ENCODE measurements around the gene GMPR. TPM values are rescaled to one million over a fixed set of nuclear protein-coding genes. Genes with fewer than 3 reads are reported as not detected.

GMPR gene
- total and polyA plus RNA-seq, 2 donors (not counting 3 experiments of a cell fraction or from before 2014, with no cell fraction given) = 36.3 to 64.0 TPM

GRCh38 chr6:16338577-16339264, 100.3 kb downstream of the GMPR start:
- H3K4me3 ChIP-seq (replicated peaks in 1 of 3; ENCODE audit: insufficient read depth in 1 of 3, low read depth in 1 of 3, low read length in 3 of 3) = no peak overlapping the region
- H2AFZ ChIP-seq (ENCODE audit: low read depth, low read length) = peak overlapping the region; percentile 3
- H3K4me2 ChIP-seq (ENCODE audit: insufficient read depth, low read length) = peak overlapping the region; percentile 19
- ChIA-PET CTCF (interaction anchor here (0.6 to 3.2 kb wide), 29 partner anchors 9 to 748 kb away, joined by 3 to 19 read pairs (median 5); partner anchors contain the start of gene ATXN1), POLR2A (interaction anchor here (1.1 kb wide), 1 partner anchor 421 kb away, joined by 4 read pairs; no protein-coding TSS in a partner anchor)
- H3K36me3 ChIP-seq (ENCODE audit: control insufficient read depth in 2 of 2, extremely low read depth in 1 of 2, insufficient read depth in 2 of 2, low read length in 2 of 2) = no peaks in the 10 kb centered on the region
- H3K4me1 ChIP-seq (ENCODE audit: control insufficient read depth, extremely low read depth, insufficient read depth, low read length) = peaks cover 33% of the 10 kb centered on the region
- H3K9me1 ChIP-seq (replicated peaks; ENCODE audit: control insufficient read depth, extremely low read depth, insufficient read depth, low read length) = no peaks in the 10 kb centered on the region
- no TSS peak for BruUV-seq (replicated peaks)
- peak overlapping the region; percentile 10 for H3K9ac ChIP-seq (replicated peaks; ENCODE audit: extremely low read depth, insufficient read depth, low read length)
- FAIRE-seq (peak; percentile 97), DNase-seq (ENCODE audit: low read depth, low spot score) (peak; percentile 98)
- dilution Hi-C loops (cut with MboI; ENCODE audit: extremely low pct_ligation_motif_present, low sequenced_read_pairs) (no loop called here), intact Hi-C loops (cut with micrococcal nuclease) (loop anchor here (1.0 to 5.0 kb wide), 3 partner anchors 71 to 423 kb away; partner anchors contain the start of gene ATXN1)
- H3K9me3 ChIP-seq (replicated peaks; ENCODE audit: control insufficient read depth, insufficient read depth, low read length) = no peaks in the 10 kb centered on the region
- H4K20me1 ChIP-seq (replicated peaks; ENCODE audit: control insufficient read depth, extremely low read depth, insufficient read depth, low read length) = no peaks in the 10 kb centered on the region
- TF ChIP-seq MAX (IDR thresholded peaks at IDR 0.05; ENCODE audit: insufficient read depth, insufficient read length) (peak; percentile 47), JUN (IDR thresholded peaks at IDR 0.05; ENCODE audit: borderline replicate concordance, insufficient read depth, insufficient read length, low read depth) (peak; percentile 72), FOS (IDR thresholded peaks at IDR 0.05; ENCODE audit: borderline replicate concordance, insufficient read depth, low read length) (peak; percentile 84), MYC (IDR thresholded peaks at IDR 0.05; ENCODE audit: low read depth, low read length) (peak; percentile 92), GATA2 (IDR thresholded peaks at IDR 0.05; ENCODE audit: insufficient read depth, insufficient read length, low read depth, low read length) (no peak), CTCF (IDR thresholded peaks at IDR 0.05; ENCODE audit: extremely low read depth in 1 of 2, insufficient read depth in 1 of 2, low read depth in 1 of 2, low read length in 2 of 2) (peak; percentile 81 to 84), POLR2AphosphoS5 (IDR thresholded peaks at IDR 0.05; ENCODE audit: insufficient read depth, low read depth, low read length) (peak; percentile 87), POLR2A (IDR thresholded peaks at IDR 0.05; ENCODE audit: low read depth, low read length) (peak; percentile 29), EZH2 (IDR thresholded peaks at IDR 0.05; ENCODE audit: borderline replicate concordance, low read depth, low read length, severe bottlenecking) (no peak)
- peak overlapping the region; percentile 79 for H3K27ac ChIP-seq (ENCODE audit: insufficient read depth, low read depth, low read length)
- no peaks in the 10 kb centered on the region for H3K79me2 ChIP-seq (ENCODE audit: control insufficient read depth, insufficient read depth, low read length)
- H3K27me3 ChIP-seq (ENCODE audit: control insufficient read depth in 2 of 2, insufficient read depth in 2 of 2, low read length in 2 of 2) = no peaks in the 10 kb centered on the region

Measured in endothelial cell of umbilical vein (primary cell).